HEK293 (cell line): ENCODE data around the gene DNAJC13.

ENCODE experiments used
- CTCF ChIP-seq: fragments of 450-650 bp; formaldehyde crosslinking; IDR thresholded peaks from 2 replicates; pipeline ENCODE4 v1.5.1; 2016; ENCODE audit warnings: missing biosample characterization, missing genetic modification characterization
- ELK4 ChIP-seq: IDR thresholded peaks from 2 replicates; pipeline ENCODE4 v1.6.1; 2011; ENCODE audit warnings: mild to moderate bottlenecking, low read depth, low read length, borderline replicate concordance
- HOXA7 ChIP-seq: sonication (generic); formaldehyde crosslinking; IDR thresholded peaks from 2 replicates; pipeline ENCODE4 v1.8.1; 2022; ENCODE audit warnings: missing genetic modification reagents, borderline replicate concordance
- TRIM28 ChIP-seq: IDR thresholded peaks from 2 replicates; pipeline ENCODE4 v1.6.1; 2011; ENCODE audit warnings: low read length, control low read depth, borderline replicate concordance
- TSHZ1 ChIP-seq: fragments of 450-650 bp; formaldehyde crosslinking; IDR thresholded peaks from 2 replicates; pipeline ENCODE4 v1.5.1; 2016; ENCODE audit warnings: missing biosample characterization, missing genetic modification characterization, borderline replicate concordance
- ZBTB21 ChIP-seq: fragments of 450-650 bp; formaldehyde crosslinking; IDR thresholded peaks from 2 replicates; pipeline ENCODE4 v1.5.1; 2017; ENCODE audit warnings: missing biosample characterization, missing genetic modification characterization
- ZBTB7A ChIP-seq: fragments of 450-650 bp; formaldehyde crosslinking; IDR thresholded peaks from 2 replicates; pipeline ENCODE4 v1.5.1; 2016; ENCODE audit warnings: low read depth, missing biosample characterization, missing genetic modification characterization
- ZFP37 ChIP-seq: fragments of 450-650 bp; formaldehyde crosslinking; IDR thresholded peaks from 2 replicates; pipeline ENCODE4 v1.5.1; 2016; ENCODE audit warnings: missing biosample characterization, missing genetic modification characterization
- ZNF274 ChIP-seq, 2 experiments: fragments of 200-500 bp in 1 of 2; fragments of 450-650 bp in 1 of 2; sonication (Bioruptor generic) in 1 of 2; formaldehyde crosslinking in 1 of 2; IDR thresholded peaks; 2 replicates each; pipeline versions ENCODE4 v1.5.1 to v1.6.1; 2014 to 2016; ENCODE audit warnings: borderline replicate concordance in 1 of 2, inconsistent platforms in 1 of 2, low read length in 1 of 2, missing biosample characterization in 1 of 2, missing genetic modification characterization in 1 of 2
- ZNF335 ChIP-seq: fragments of 450-650 bp; formaldehyde crosslinking; conservative IDR thresholded peaks from 2 replicates; pipeline ENCODE4 v1.5.1; 2016; ENCODE audit warnings: missing biosample characterization, missing genetic modification characterization
- ZNF350 ChIP-seq: fragments of 450-650 bp; formaldehyde crosslinking; IDR thresholded peaks from 2 replicates; pipeline ENCODE4 v1.5.0; 2017; ENCODE audit warnings: missing biosample characterization, mild to moderate bottlenecking, missing genetic modification characterization
- ZNF423 ChIP-seq: fragments of 450-650 bp; formaldehyde crosslinking; IDR thresholded peaks from 2 replicates; pipeline ENCODE4 v1.5.1; 2016; ENCODE audit warnings: missing biosample characterization, missing genetic modification characterization

- TF ChIP-seq ZBTB21 (tag by site-specific recombination) (no peak), CTCF (tag by site-specific recombination) (no peak), ZBTB7A (tag by site-specific recombination) (no peak), ZNF350 (tag by site-specific recombination) (no peak), ZFP37 (tag by site-specific recombination) (no peak), ELK4 (no peak), ZNF274 (IDR thresholded peaks at IDR 0.05; ENCODE audit: low read length) (no peak), ZNF274 (tag by site-specific recombination; IDR thresholded peaks at IDR 0.05; ENCODE audit: borderline replicate concordance) (no peak), HOXA7 (CRISPR knock-in tag) (no peak), TSHZ1 (tag by site-specific recombination) (no peak), TRIM28 (no peak), ZNF335 (no peak), ZNF423 (tag by site-specific recombination) (no peak)
Observed at GRCh38 chr3:132395126-132395525, 22.2 kb upstream of the DNAJC13 start.
